ENCODE data around the gene USP31. TPM values are rescaled to one million over a fixed set of nuclear protein-coding genes. Genes with fewer than 3 reads are reported as not detected.

USP31 gene
- total and polyA plus RNA-seq, 11 donors: 9.2 to 49.9 (median 23.8) TPM

DNA sequence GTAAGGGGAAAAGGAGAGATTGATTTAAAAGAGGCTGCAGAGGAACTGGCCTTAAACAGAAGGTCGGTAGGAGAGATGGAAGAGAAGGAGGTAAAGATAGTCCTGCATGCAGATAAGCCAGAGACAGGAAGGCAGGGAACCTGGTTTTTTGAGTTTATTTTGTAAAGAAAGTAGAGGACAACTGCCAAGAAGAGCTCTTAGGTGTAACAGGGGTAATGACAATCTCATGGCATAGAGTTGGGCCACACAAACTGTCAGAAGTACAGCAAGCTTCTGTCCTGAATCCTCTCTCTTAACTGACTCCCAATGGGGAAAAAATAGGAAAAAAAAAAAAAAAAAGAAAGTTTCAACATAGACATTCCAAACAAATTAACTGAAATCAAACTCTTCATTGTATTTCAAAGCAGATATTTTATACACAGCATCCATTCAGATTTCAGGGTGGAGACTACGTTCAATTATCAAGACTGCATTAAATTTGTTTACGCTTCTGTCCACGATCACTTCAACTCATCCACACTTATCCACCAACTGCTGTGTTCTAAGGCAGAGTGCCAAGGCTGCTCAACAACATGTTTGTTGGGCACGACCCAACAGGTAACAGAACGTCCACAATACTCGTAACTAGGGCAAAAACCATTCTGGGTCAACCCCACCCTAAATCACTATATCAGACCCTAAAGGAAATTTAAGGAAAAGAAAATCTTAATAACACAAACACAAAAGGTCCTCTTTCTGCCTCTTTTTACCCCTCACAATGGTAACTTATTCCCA is 34.9 kb downstream of the USP31 start:
- H3K27ac ChIP-seq: peak overlapping the region in 3 of 12 donors; percentile 13 to 35 (median 17)
- no peak for TF ChIP-seq POLR2A (IDR thresholded peaks at IDR 0.05)
- TF ChIP-seq, protein P1, sequence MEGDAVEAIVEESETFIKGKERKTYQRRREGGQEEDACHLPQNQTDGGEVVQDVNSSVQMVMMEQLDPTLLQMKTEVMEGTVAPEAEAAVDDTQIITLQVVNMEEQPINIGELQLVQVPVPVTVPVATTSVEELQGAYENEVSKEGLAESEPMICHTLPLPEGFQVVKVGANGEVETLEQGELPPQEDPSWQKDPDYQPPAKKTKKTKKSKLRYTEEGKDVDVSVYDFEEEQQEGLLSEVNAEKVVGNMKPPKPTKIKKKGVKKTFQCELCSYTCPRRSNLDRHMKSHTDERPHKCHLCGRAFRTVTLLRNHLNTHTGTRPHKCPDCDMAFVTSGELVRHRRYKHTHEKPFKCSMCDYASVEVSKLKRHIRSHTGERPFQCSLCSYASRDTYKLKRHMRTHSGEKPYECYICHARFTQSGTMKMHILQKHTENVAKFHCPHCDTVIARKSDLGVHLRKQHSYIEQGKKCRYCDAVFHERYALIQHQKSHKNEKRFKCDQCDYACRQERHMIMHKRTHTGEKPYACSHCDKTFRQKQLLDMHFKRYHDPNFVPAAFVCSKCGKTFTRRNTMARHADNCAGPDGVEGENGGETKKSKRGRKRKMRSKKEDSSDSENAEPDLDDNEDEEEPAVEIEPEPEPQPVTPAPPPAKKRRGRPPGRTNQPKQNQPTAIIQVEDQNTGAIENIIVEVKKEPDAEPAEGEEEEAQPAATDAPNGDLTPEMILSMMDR (IDR thresholded peaks at IDR 0.05): no peak
- intact Hi-C loops (cut with DNase I): loop anchor here in 1 of 10 donors (5.0 kb wide), 1 partner anchor 33 kb away; the partner anchor contains the start of gene USP31
- H3K4me1 ChIP-seq: peaks cover 0 to 50% (median 19%) of the 10 kb centered on the region in 12 donors
- 51 to 69% (median 59%) methylated on average over 7 of the region's 7 CpGs for WGBS, 4 donors
- DNase-seq: peak in 1 of 5 donors; percentile 39
- H3K36me3 ChIP-seq: no peaks in the 10 kb centered on the region
- H3K27me3 ChIP-seq: no peaks in the 10 kb centered on the region
- no peak overlapping the region for H3K4me3 ChIP-seq
- H3K9me3 ChIP-seq: no peaks in the 10 kb centered on the region
- ATAC-seq: peak in 3 of 4 donors; percentile 38 to 74 (median 53)

- ATAC-seq (peak in 2 of 4 donors; percentile 24 to 25), DNase-seq (no peak)
- no peaks in the 10 kb centered on the region for H3K36me3 ChIP-seq
- H3K27ac ChIP-seq: no peak overlapping the region
- no peaks in the 10 kb centered on the region for H3K27me3 ChIP-seq
- TF ChIP-seq, protein P1 (IDR thresholded peaks at IDR 0.05): no peak
- no peak for TF ChIP-seq POLR2A (IDR thresholded peaks at IDR 0.05)
- 58 to 70% (median 66%) methylated on average over 5 of the region's 5 CpGs for WGBS, 4 donors
- no peak overlapping the region for H3K4me3 ChIP-seq
- intact Hi-C loops (cut with DNase I): loop anchor here in 1 of 10 donors (5.0 kb wide), 1 partner anchor 34 kb away; the partner anchor contains the start of gene USP31
- H3K4me1 ChIP-seq: peaks cover 0 to 40% (median 14%) of the 10 kb centered on the region in 12 donors
- peaks cover 0 to 4% (median 0%) of the 10 kb centered on the region in 12 donors for H3K9me3 ChIP-seq
Observed at GRCh38 chr16:23113185-23113584, 36.1 kb downstream of the USP31 start.

- intact Hi-C loops (cut with DNase I): loop anchor here in 1 of 10 donors (5.0 kb wide), 1 partner anchor 37 kb away; the partner anchor contains the start of gene USP31
- no peak for ATAC-seq
- peaks cover 0 to 23% (median 7%) of the 10 kb centered on the region in 9 donors for H3K36me3 ChIP-seq
- TF ChIP-seq POLR2A (IDR thresholded peaks at IDR 0.05): no peak
- TF ChIP-seq, protein P1 (IDR thresholded peaks at IDR 0.05): no peak
- peaks cover 0 to 4% (median 0%) of the 10 kb centered on the region in 12 donors for H3K9me3 ChIP-seq
- no peaks in the 10 kb centered on the region for H3K27me3 ChIP-seq
- H3K27ac ChIP-seq: no peak overlapping the region
- no peak for DNase-seq
- H3K4me1 ChIP-seq: peaks cover 0 to 38% (median 14%) of the 10 kb centered on the region in 12 donors
- WGBS, 4 donors: 94 to 97% (median 95%) methylated on average over 5 of the region's 5 CpGs
- H3K4me3 ChIP-seq: no peak overlapping the region
Observed at GRCh38 chr16:23110257-23110899, 38.9 kb downstream of the USP31 start.

- WGBS, 4 donors: 49 to 64% (median 58%) methylated on average over 5 of the region's 5 CpGs
- ATAC-seq (peak; percentile 38 to 55 (median 43)), DNase-seq (no peak)
- peaks cover 0 to 22% (median 6%) of the 10 kb centered on the region in 12 donors for H3K4me1 ChIP-seq
- peaks cover 0 to 43% (median 16%) of the 10 kb centered on the region in 9 donors for H3K36me3 ChIP-seq
- TF ChIP-seq, protein P1 (IDR thresholded peaks at IDR 0.05): no peak
- no peak for TF ChIP-seq POLR2A (IDR thresholded peaks at IDR 0.05)
- peaks cover 0 to 4% (median 0%) of the 10 kb centered on the region in 12 donors for H3K9me3 ChIP-seq
- intact Hi-C loops (cut with DNase I): no loop called here
- no peak overlapping the region for H3K4me3 ChIP-seq
- H3K27ac ChIP-seq: no peak overlapping the region
- H3K27me3 ChIP-seq: no peaks in the 10 kb centered on the region
Observed at GRCh38 chr16:23107936-23108335, 41.3 kb downstream of the USP31 start.
